Left cardiac atrium (tissue), 4 donors: ENCODE results near the gene NCOA7. TPM values are rescaled to one million over a fixed set of nuclear protein-coding genes. Genes with fewer than 3 reads are reported as not detected.
"Not testable (repeated sequence)": the region's sequence is repeated elsewhere in the genome, so short reads cannot be mapped to it uniquely, and the experiment has no call there.

Experiments used
- ATAC-seq, 2 donors: fragments of 200-7000 bp; cut with Tn5 transposase; one replicate each; pipeline ENCODE4 v1.9.1; 2020; ENCODE audit warnings: mild to moderate bottlenecking in 2 of 2, moderate library complexity in 2 of 2
- DNase-seq: peaks from one replicate; pipeline ENCODE4 v3.0.0-alpha.2; 2020
- intact Hi-C, 2 donors: fragments of 100-400 bp; cut with DNase I; formaldehyde crosslinking; loops; one replicate each; pipeline versions ENCODE4 v1.14.1 to v1.15.1; 2022 to 2023
- total RNA-seq, 2 donors: library from RNA; stranded (reverse); fragmentation: NEBNext Ultra II Directional; extraction: Animal tissue kit (Norgen Biotek cat#: 25700); gene quantifications; one replicate each; pipeline ENCODE4 v1.2.1, GENCODE V29; 2021
- donor health status: DM: no; HTN: yes; CAD: no.
- donor health status: DM: no; HTN: yes; CAD: no; lungs with severe emphysema.
- donor health status: DM: yes; HTN: yes; CAD: no.
- donor health status: Dilated cardiomyopathy.

Gene NCOA7
- total RNA-seq, 2 donors from 2014 or later = 18.4 to 24.8 TPM

DNA sequence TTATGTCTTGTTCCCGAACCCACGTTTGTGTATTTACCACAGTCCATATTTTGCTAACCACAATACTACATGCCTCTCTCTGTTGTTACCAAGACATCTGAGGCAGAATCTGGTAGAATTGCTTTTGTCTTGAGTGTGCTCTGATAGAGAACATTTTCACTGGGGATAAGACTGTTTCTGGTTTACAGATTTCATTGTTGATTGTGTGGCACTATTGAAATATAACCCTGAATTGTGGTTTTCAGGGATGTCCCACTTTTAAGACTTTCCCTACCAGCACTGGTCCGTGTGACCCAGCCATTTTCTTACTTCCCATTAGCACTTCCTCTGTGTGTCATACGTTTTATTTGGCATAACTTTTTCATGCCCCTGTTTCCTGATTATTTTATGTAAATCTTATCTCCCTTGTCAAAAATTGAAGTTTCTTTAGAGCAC, 12.2 kb downstream of the NCOA7 start:
- ATAC-seq (peak; percentile 34 to 55), DNase-seq (no peak)
- intact Hi-C loops = no loop called here

DNA sequence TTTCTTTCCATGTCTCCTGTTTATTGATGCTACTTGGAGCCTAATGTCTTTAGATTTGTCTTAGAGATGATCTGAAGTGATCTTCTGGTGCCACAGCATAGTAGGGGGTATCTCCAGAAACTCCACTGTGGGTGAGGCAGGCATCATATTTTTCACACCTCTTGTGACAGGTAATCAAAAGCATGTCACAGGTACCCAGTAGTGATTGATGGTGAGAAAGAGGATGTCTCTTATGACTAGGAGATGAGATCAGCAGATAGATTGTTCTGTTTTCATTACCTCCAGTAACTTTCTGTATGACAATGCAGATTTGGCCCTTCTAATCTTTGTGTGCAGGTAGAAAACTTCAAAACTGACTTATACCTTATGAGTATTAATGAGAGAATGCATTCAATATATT, 13.5 kb downstream of the NCOA7 start:
- intact Hi-C loops = no loop called here
- DNase-seq (no peak), ATAC-seq (no peak)

DNA sequence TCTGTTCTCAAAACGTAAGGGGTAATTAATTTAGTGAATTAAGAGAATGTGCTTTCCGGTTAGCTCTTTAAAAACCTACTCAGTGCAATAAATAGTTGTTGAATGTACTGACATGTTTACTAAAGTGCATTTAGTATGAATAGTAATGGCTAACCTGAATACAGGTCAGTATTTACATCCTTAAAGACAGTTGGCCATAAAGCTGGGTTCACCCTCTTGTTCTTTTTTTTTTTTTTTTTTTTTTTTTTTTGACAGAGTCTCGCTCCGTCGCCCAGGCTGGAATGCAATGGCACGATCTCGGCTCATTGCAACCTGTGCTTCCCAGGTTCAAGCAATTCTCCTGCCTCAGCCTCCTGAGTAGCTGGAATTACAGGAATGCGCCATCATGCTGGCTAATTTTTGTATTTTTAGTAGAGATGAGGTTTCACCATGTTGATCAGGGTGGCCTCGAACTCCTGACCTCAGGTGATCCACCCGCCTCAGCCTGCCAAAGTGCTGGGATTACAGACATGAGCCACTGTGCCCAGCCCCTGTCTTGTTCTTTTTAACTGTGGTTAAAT, 14.2 kb downstream of the NCOA7 start:
- DNase-seq, intact Hi-C loops, ATAC-seq: not testable (repeated sequence)

DNA sequence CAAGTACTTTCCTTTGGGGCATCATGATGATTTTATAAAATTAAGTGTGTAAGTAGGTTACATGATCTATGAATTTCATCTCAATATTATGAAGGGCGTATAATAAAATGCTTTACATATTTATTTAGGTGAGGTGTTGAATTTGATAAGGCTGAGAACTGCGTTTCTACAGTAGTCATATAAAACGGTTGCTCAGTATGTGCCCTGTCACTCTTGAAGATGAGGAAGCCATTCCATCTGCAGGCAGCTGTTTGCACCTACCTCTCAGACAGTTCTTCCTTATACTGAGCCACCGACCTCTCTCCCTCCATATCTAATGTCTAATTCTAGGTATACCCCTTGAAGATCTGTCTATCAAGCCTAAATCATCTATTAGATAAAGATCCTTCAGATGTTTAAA, 16.1 kb downstream of the NCOA7 start:
- intact Hi-C loops = no loop called here
- DNase-seq = no peak
- ATAC-seq = no peak

DNA sequence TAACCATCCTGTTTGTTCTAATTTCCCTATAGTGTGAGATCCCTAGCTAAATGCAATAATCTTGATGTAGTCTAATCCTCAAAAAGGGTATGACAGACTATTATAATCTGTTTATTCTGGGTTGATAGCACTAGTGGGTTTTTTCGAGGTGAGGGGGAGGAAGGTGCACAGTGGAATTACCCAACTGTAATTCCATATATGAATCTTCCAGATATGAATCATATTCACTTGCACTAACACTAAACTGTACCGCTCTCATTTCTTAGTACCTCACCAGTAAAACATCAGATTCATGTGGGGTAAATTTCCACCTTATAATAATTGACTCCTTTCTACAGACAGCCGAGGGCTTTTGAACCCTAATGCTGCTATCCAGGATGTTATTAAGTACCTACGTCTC, 16.5 kb downstream of the NCOA7 start:
- intact Hi-C loops = no loop called here
- DNase-seq = no peak
- no peak for ATAC-seq

DNA sequence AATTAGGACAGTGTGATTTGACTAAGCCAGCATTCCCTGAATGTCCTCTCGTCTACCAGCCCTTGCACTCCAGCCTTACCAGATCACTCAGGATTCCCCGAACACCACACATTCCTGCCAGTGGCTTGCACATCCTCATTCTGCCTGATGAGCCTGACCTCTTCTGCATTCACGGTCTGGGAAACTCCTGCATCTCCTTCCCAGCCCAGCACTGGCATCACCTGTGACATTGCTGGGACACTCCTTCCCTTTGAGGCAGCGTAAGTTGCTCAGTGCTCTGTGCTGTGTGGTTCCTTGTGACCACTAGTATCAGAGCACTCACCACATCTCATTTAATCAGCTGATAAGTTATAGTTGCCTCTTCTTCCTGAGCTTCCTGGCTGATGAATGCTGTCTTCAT, 17.3 kb downstream of the NCOA7 start:
- DNase-seq (no peak), ATAC-seq (no peak)
- intact Hi-C loops = no loop called here

DNA sequence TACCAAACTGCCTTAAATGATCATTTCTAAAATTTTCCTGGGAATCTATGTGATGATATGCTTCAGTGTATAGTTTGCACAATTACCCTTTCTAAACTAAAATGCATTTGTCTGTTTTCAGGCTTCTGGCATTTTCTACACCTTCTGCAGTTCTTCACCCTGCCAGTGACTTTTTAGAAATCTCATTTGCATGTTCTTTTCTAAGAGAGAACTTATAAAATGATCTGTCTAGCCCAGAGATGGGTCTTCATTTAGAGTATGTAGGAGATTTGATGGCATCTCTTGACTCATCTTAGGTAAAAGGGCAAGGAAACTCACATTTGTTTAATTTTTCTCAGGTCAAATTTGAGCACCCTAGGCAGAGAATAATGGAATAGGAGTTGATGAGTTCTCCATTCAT, 17.8 kb downstream of the NCOA7 start:
- no peak for DNase-seq
- intact Hi-C loops = no loop called here
- no peak for ATAC-seq

DNA sequence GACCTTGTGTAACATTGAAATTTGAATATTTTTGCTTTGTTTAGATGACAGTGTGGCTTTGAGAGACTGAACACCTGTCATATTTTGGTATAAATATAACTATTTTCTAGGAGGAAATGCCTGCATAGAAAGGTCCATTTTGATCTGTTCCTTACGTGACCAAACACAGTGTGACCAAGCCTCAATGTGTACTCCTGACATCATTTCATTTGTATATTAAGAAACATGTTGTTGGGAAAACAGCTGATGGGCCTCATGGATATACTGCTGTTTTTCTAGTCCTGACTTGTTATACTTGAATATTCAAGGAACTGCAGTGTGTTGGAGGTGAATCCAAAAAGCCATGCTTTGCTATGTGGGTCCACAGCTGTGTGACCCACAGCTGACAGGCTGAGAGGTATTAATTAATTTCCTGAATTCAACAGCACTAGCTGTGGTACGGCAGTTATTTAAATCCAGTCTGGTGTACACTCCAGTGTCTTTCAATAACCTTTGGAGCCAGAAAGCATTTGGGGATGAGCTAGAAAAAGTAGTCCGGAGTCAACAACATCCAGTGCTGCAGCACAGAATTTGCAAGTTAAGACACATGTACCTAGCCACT, 18.9 kb downstream of the NCOA7 start:
- intact Hi-C loops = no loop called here
- ATAC-seq (no peak), DNase-seq (no peak)

DNA sequence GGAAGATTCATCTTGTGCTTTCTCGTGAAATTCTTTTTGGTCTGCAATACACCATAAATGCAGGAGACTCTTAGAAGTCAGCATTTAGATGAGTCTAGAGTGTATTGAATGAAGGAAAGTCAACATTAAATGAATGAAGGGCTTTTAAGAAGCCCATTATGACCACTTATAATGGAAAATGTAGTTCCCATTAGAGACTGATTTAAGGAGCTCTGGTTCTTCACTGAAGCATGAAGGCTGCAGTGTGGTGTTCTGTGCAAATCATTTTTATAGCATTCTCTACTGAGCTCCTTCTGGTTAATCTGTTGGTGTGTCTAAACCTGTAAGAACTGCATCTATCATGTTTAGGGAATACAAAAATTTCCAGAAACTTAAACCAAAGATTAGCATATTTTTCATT, 19.7 kb downstream of the NCOA7 start:
- no peak for ATAC-seq
- intact Hi-C loops = no loop called here

DNA sequence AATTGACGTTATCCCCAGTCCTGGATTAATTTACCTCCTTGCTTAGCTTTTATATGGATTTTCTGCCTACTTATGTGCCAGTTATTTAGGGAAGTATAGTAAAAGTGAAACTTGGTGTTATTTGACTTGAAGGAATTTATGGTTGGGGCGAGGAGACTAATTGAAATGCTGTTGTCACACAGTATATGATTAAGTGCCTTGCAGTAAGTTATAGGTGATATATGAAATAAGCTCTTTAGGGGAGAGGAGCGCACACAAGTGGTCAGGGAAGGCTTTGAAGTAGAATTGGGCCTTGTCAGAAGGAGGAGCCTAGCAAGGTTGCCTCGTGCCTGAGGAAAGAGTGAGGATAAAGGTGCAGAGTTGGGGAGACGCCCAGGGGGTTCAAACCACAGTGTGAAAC, 20.5 kb downstream of the NCOA7 start:
- DNase-seq = no peak
- intact Hi-C loops = no loop called here
- no peak for ATAC-seq

More for the DNA sequence above, 19.7 kb downstream of the NCOA7 start:
- no peak for DNase-seq

DNA sequence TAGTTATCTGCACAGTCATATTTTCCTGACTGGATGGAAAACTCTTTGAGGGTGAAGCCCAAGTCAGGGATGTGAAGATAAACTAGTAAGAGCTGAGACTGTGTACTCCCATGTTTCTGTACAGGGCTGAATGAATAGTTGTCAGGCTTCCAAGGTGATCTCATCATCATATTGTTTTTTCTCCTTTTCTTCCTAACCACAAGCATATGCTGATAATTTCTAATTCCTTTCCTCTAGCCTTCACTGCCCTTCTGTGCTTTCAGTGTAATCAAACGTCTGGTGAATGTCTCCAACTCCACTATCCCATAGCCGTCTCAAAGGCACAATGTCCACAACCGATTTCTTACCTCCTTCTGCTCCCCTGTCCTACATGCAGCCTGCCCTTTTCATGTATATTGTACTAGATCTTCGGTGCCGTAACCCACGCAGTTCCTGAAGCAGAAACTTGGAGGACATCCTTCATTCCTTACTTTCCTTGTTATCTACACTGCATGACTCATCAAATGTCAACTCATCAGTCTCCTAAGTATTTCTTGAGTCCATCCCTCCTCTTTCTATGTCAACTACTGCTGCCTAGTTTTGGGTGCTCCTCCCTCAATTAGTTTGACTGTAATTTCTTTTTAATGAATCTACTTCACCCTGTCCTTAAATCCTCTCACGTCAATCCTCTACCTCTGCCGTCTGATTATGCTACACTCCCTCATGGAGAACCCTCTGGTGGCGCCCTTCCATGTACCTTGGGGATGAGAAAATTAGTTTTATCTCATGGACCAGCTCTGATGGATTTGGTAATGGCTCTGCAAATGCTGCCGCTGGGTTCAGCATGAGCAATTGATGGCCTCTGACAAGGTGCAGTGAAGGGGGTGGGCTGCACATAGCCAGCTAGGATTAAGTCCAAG, 21.9 kb downstream of the NCOA7 start:
- intact Hi-C loops = no loop called here
- peak; percentile 69 to 94 for ATAC-seq
- no peak for DNase-seq

DNA sequence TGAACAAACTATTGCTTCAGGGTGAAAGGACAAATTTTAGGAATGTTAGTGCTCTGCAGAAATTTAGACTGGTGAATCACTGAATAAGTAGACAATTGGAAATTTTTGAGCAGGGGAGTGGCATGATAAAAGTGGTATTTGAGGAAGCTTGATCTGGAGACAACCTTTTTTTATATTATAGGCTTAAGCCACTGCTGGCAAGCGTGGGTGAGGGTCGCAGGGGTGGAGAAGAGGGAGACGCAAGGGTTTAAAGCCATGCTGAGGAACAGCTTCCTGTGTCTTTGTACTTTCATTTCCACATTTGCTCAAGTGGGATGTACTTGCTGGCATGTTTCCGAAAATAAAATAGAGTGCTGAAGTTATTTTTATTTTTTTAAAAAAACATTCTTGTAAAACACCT, 23.7 kb downstream of the NCOA7 start:
- intact Hi-C loops = no loop called here
- no peak for ATAC-seq
- no peak for DNase-seq

DNA sequence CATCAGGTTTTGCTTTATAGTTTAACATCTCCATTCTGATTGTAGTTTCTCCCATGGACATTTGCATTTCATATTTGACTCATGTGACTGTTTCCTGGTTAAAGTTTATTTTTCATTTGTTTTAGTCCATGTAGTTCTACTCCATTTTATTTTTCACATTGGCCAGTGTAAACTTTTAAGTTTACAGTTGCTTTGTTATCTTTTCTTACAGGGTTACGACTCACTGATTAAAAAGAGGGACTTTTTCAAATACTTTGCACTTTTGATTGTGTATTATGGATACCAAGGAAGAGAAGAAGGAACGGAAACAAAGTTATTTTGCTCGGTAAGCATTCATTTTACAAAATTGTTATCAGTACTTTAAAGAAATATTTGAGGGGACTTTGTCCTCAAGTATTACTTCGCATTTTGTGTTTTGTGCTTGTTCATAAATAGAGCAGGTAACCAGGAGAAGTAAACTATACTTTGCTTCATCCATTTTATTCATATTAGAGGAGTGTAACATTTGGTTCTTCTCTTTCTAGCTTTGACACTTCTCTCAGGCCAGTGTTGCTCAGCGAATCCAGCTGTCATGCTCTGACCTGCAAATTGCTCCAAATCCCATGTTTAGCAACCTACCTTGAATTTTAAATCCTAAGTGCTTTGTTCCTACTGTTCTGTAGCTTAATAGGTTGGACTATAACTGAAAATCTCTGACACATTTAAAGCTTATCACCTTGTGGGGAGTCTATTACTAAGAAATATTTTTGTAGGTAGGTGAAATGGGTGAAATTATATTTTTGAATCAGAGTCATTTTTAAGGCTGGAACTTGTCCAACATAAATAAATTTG, 24.5 kb downstream of the NCOA7 start:
- ATAC-seq (no peak), DNase-seq (no peak)
- intact Hi-C loops = no loop called here

DNA sequence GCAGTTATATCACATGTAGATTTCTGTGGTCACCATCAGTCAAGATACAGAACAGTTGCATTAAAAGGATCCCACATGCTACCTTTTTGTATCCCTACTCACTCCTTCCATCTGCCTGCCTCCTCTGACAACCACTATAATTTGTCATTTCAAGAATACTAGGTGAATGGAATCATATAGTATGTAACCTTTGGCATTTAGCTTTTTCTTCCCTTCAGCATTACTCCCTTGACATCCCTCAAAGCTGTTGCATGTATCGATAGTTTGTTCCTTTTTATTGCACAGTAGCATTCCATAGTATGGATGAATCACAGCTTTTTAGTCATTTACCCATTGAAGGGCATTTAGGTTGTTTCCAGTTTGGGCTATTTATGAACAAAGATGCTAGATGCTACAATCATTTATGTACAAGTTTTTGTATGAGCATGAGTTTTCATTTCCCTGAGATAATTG, 26.1 kb downstream of the NCOA7 start:
- no peak for DNase-seq
- ATAC-seq = no peak
- intact Hi-C loops = no loop called here

DNA sequence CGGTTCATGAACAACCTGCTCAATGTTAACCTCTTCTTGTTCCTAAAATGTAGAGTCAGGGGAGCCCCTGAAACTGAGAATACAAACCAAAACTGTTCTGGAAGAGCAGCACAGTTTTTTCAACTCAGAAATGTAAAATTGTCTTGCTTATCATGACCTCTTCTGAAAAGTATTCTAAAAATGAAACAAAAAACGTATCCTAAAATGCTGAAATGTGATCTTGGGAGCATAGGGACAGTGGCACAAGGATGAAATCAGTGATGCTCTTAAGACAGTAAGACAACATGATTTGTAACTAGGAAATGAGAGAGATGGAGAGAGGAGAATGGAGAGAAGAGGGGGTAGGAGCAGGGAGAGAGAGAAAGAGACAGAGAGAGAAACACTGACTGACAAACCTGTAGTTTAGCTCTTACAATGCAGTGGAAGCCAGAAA, 27.5 kb downstream of the NCOA7 start:
- ATAC-seq = peak in 1 of 2 donors; percentile 12
- no peak for DNase-seq
- intact Hi-C loops = no loop called here

DNA sequence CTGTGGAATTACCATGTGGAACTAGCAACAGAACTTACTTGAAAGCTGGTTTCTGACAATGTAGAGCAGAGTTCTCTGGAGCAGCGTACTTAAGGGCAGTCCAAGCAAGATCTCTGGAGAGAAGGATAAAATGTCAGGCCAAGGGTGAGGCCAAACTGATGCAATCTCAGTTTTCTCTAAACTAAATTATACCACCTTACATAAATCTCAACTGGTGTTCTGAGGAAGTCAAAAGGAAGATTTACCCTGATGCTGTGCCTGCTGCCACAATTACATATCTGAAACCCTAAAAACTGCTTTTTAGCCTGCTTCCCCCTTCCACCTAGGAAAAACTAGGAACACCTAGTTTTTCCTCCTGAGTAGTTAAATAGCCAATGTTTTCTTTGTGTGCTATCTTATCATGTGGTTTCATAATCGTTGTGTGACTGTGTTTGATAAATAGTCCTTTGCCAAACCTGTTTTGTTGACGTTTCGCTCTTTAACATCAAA, 28.1 kb downstream of the NCOA7 start:
- DNase-seq (no peak), ATAC-seq (peak; percentile 53 to 83)
- intact Hi-C loops = no loop called here

DNA sequence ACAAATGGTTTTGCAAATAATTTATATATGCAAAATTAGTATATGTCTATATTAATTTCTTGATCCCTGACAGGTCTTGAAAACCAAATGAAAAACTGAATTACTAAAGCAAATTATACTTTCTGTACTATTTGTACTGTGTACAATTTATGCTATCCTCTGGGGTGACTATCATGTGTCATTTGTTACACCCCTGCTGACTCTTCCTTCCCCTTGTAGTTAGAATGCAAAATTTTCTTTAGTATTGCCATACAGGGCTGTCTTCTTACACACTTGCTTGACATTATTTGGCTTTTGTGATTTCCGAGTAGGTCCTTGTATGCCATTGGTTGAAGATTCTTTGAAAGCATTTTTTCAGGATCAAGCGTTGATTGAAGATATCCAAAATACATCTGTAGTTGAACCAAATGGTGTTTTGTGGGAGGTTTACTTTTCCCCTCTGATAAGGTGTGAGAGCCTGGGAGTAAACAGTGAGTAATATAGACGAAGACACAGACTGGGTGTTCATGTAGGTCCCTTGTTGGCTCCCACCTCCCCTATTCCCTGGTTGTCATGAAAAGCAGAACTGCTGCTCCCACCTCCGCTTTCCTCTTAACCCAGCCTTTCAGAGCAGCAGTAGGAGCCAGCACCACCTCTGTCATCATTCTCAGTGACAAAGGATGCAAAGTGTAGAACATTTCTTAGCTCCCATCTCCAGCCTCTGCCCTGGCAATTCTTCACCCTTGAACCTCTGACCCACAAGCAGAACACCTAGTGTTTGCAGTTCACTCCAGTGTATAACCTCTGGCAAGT, 29.0 kb downstream of the NCOA7 start:
- intact Hi-C loops = no loop called here
- peak in 1 of 2 donors; percentile 18 for ATAC-seq
- DNase-seq = no peak

DNA sequence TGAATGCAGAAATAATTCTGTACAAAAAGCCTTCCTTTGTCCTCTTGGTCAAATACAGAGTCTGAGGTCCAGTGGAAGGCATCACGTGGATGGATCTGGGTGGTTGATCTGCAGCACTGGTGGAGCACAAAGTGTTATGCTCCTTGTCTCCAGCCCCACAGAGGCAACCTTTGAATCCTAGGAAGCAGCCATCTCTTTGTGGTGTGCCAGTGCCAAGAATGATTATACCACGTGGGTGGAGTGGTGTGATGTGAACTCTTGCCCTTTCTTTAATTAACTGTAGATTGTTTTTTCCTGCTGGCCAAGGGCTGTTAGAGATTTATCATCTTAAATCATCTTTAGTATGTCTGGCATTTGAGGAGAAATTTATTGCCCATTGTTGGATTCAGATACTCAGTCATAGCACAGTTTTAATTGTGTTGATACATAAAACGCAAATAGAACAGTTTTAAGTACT, 31.1 kb downstream of the NCOA7 start:
- ATAC-seq (peak in 1 of 2 donors; percentile 62), DNase-seq (no peak)
- intact Hi-C loops = no loop called here
